Neural cell (in vitro differentiated cells): ENCODE data around the gene SLBP. TPM values are rescaled to one million over a fixed set of nuclear protein-coding genes. Genes with fewer than 3 reads are reported as not detected.

Experiments
- H2AFZ ChIP-seq: fragments of 200-600, 300-800 bp; sonication (generic), shearing (Covaris generic); 2 replicates; pipeline ENCODE4 v1.6.0; 2014; ENCODE audit warnings: low read depth, mild to moderate bottlenecking, antibody characterized with exemption, low read length, moderate library complexity
- H3F3A ChIP-seq: fragments of 200-600 bp; shearing (Covaris generic); 2 replicates; pipeline ENCODE4 v1.6.1; 2016; ENCODE audit warnings: mild to moderate bottlenecking, moderate library complexity, mixed read lengths, antibody characterized with exemption, low read length; ENCODE audit not compliant: insufficient read depth, poor library complexity, severe bottlenecking
- H3K27ac ChIP-seq: fragments of 200-600, 300-800 bp; sonication (generic), shearing (Covaris generic); 2 replicates; pipeline ENCODE4 v1.5.1; 2014; ENCODE audit warnings: mild to moderate bottlenecking, low read length, moderate library complexity
- H3K27me3 ChIP-seq: fragments of 300-800, 200-600 bp; sonication (generic), shearing (Covaris generic); 2 replicates; pipeline ENCODE4 v1.6.0; 2014; ENCODE audit warnings: mild to moderate bottlenecking, low read depth, low read length, moderate library complexity; ENCODE audit not compliant: insufficient read depth
- H3K36me3 ChIP-seq: fragments of 300-800, 200-600 bp; sonication (generic), shearing (Covaris generic); 2 replicates; pipeline ENCODE4 v1.5.1; 2014; ENCODE audit warnings: mild to moderate bottlenecking, antibody characterized with exemption, low read length, moderate library complexity; ENCODE audit not compliant: insufficient read depth
- H3K4me2 ChIP-seq: fragments of 300-800, 200-600 bp; sonication (generic), shearing (Covaris generic); 2 replicates; pipeline ENCODE4 v1.6.0; 2014; ENCODE audit warnings: mild to moderate bottlenecking, low read length
- H3K4me3 ChIP-seq: fragments of 300-800, 200-600 bp; sonication (generic), shearing (Covaris generic); 2 replicates; pipeline ENCODE4 v1.5.1; 2014; ENCODE audit warnings: mild to moderate bottlenecking, low read length, moderate library complexity
- H3K79me2 ChIP-seq: fragments of 200-600 bp; shearing (Covaris generic); replicated peaks from 2 replicates; pipeline ENCODE4 v1.6.0; 2014; ENCODE audit warnings: mild to moderate bottlenecking, low read length, moderate library complexity; ENCODE audit not compliant: insufficient read depth
- H3K9ac ChIP-seq: fragments of 300-800, 200-600 bp; sonication (generic), shearing (Covaris generic); 2 replicates; pipeline ENCODE4 v1.6.1; 2016; ENCODE audit warnings: mild to moderate bottlenecking, low read length, mixed read lengths
- H3K9me2 ChIP-seq: fragments of 200-600 bp; shearing (Covaris generic); 2 replicates; pipeline ENCODE4 v1.6.1; 2016; ENCODE audit warnings: mild to moderate bottlenecking, low read length, mixed read lengths; ENCODE audit not compliant: insufficient read depth
- H3K9me3 ChIP-seq: fragments of 200-600, 300-800 bp; sonication (generic), shearing (Covaris generic); 2 replicates; pipeline ENCODE4 v1.6.1; 2016; ENCODE audit warnings: mild to moderate bottlenecking, mixed run types, low read length, moderate library complexity, mixed read lengths
- H4K20me1 ChIP-seq: fragments of 200-600 bp; shearing (Covaris generic); 2 replicates; pipeline ENCODE4 v1.6.1; 2016; ENCODE audit warnings: mild to moderate bottlenecking, mixed run types; ENCODE audit not compliant: insufficient read depth
- CTCF ChIP-seq: fragments of 450-650 bp; IDR thresholded peaks from 2 replicates; pipeline ENCODE4 v1.5.1; 2014; ENCODE audit warnings: antibody characterized with exemption, mild to moderate bottlenecking, moderate library complexity; ENCODE audit not compliant: poor library complexity, severe bottlenecking
- EP300 ChIP-seq: fragments of 450-650 bp; conservative IDR thresholded peaks from 2 replicates; pipeline ENCODE4 v1.6.1; 2014; ENCODE audit warnings: antibody characterized with exemption, mild to moderate bottlenecking, moderate library complexity; ENCODE audit not compliant: poor library complexity, severe bottlenecking
- EZH2 ChIP-seq: fragments of 200-600, 300-800 bp; shearing (Covaris generic), sonication (generic); IDR thresholded peaks from 2 replicates; pipeline ENCODE4 v1.6.1; 2014; ENCODE audit warnings: antibody characterized with exemption, low read length, borderline replicate concordance, mild to moderate bottlenecking; ENCODE audit not compliant: insufficient read depth, poor library complexity, severe bottlenecking
- MXI1 ChIP-seq: fragments of 450-650 bp; conservative IDR thresholded peaks from 2 replicates; pipeline ENCODE4 v1.6.1; 2014; ENCODE audit warnings: antibody characterized with exemption, mild to moderate bottlenecking; ENCODE audit not compliant: poor library complexity, severe bottlenecking
- POLR2AphosphoS5 ChIP-seq: IDR thresholded peaks from 2 replicates; pipeline ENCODE4 v1.6.1; 2012
- RAD21 ChIP-seq: fragments of 450-650 bp; conservative IDR thresholded peaks from 2 replicates; pipeline ENCODE4 v1.6.1; 2014; ENCODE audit warnings: antibody characterized with exemption, mild to moderate bottlenecking, moderate library complexity
- REST ChIP-seq: IDR thresholded peaks from 2 replicates; pipeline ENCODE4 v1.6.1; 2012; ENCODE audit warnings: borderline replicate concordance
- SMC3 ChIP-seq: fragments of 450-650 bp; conservative IDR thresholded peaks from 2 replicates; pipeline ENCODE4 v1.6.1; 2014; ENCODE audit warnings: antibody characterized with exemption, mild to moderate bottlenecking, moderate library complexity; ENCODE audit not compliant: poor library complexity
- TAF1 ChIP-seq: IDR thresholded peaks from 2 replicates; pipeline ENCODE4 v1.6.1; 2012; ENCODE audit warnings: low read depth
- polyA plus RNA-seq: library from polyadenylated mRNA; depleted of rRNA; stranded (reverse); fragments of >200 nt; gene quantifications from 2 replicates; pipeline ENCODE4 v1.2.3, GENCODE V29; 2014

Gene SLBP
- polyA plus RNA-seq, 1 donor from 2014 or later: 111 TPM

- Histone ChIP-seq H3K9me2 (no peaks in the 10 kb centered on the region), H3F3A (no peaks in the 10 kb centered on the region), H3K27ac (no peak overlapping the region)
Measured at GRCh38 chr4:1646690-1647089, 65.4 kb downstream of the SLBP start.

GRCh38 chr4:1644891-1645657, 67.0 kb downstream of the SLBP start:
- Histone ChIP-seq H3K79me2 (no peaks in the 10 kb centered on the region), H2AFZ (no peak overlapping the region), H4K20me1 (no peaks in the 10 kb centered on the region), H3K9me3 (no peaks in the 10 kb centered on the region), H3K4me3 (peak overlapping the region; percentile 37), H3K27me3 (no peaks in the 10 kb centered on the region), H3K9me2 (no peaks in the 10 kb centered on the region), H3K27ac (no peak overlapping the region), H3K36me3 (no peaks in the 10 kb centered on the region), H3K4me2 (no peak overlapping the region), H3F3A (no peaks in the 10 kb centered on the region), H3K9ac (peak overlapping the region; percentile 20)
- TF ChIP-seq TAF1 (no peak), EP300 (no peak), RAD21 (no peak), EZH2 (no peak), POLR2AphosphoS5 (no peak), SMC3 (no peak), REST (no peak)

More at GRCh38 chr4:1646690-1647089, 65.4 kb downstream of the SLBP start:
- no peaks in the 10 kb centered on the region for H3K9me3 ChIP-seq
- H2AFZ ChIP-seq: no peak overlapping the region
- no peak overlapping the region for H3K4me2 ChIP-seq
- H4K20me1 ChIP-seq: no peaks in the 10 kb centered on the region
- no peaks in the 10 kb centered on the region for H3K36me3 ChIP-seq
- TF ChIP-seq MXI1 (no peak), EP300 (no peak), RAD21 (no peak), POLR2AphosphoS5 (no peak), CTCF (no peak), REST (no peak), TAF1 (no peak), EZH2 (no peak), SMC3 (no peak)
- no peaks in the 10 kb centered on the region for H3K27me3 ChIP-seq
- H3K79me2 ChIP-seq: no peaks in the 10 kb centered on the region
- H3K4me3 ChIP-seq: no peak overlapping the region
- H3K9ac ChIP-seq: no peak overlapping the region
